Sigmoid colon (tissue), 4 donors: ENCODE measurements around the gene GTF3C2.

Source experiments
- POLR2A ChIP-seq, 2 donors: fragments of 450-650 bp; IDR thresholded peaks; one replicate each; pipeline ENCODE4 v1.6.1; 2016; ENCODE audit warnings: antibody characterized with exemption in 2 of 2, mild to moderate bottlenecking in 2 of 2, moderate library complexity in 2 of 2
- POLR2AphosphoS5 ChIP-seq, 4 donors: sonication (generic); formaldehyde crosslinking; IDR thresholded peaks; one replicate each; pipeline ENCODE4 v1.6.1; 2017; ENCODE audit warnings: antibody characterized with exemption in 4 of 4
- TF ChIP-seq, protein P1 (sequence below), 4 experiments: fragments of 450-650 bp in 3 of 4; fragments of 200-600 bp in 1 of 4; IDR thresholded peaks; one replicate each; pipeline ENCODE4 v1.5.1; 2016 to 2019; ENCODE audit warnings: antibody characterized with exemption in 4 of 4, mild to moderate bottlenecking in 3 of 4, moderate library complexity in 2 of 4

DNA sequence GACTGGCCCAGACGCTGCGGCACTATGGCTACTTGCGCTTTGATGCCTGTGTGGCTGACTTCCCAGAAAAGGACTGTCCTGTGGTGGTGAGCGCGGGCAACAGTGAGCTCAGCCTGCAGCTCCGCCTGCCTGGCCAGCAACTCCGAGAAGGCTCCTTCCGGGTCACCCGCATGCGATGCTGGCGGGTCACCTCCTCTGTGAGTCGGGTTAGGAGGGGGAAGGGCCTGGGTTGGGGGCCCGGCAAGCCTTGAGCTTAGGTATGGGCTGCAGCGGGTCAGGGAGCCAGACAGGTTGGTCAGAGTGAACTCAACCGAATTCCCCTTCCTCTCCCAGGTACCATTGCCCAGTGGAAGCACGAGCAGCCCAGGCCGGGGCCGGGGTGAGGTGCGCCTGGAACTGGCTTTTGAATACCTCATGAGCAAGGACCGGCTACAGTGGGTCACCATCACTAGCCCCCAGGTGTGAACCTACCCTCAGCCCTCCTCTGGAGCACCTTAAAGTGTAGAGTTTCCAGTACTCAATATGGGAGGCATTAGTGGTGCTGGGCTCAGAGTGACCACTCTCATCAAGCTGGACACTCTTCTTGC, 19.0 kb upstream of the GTF3C2 start:
- TF ChIP-seq POLR2AphosphoS5 (IDR thresholded peaks at IDR 0.05) (no peak), POLR2A (IDR thresholded peaks at IDR 0.05) (no peak)
- TF ChIP-seq, protein P1, sequence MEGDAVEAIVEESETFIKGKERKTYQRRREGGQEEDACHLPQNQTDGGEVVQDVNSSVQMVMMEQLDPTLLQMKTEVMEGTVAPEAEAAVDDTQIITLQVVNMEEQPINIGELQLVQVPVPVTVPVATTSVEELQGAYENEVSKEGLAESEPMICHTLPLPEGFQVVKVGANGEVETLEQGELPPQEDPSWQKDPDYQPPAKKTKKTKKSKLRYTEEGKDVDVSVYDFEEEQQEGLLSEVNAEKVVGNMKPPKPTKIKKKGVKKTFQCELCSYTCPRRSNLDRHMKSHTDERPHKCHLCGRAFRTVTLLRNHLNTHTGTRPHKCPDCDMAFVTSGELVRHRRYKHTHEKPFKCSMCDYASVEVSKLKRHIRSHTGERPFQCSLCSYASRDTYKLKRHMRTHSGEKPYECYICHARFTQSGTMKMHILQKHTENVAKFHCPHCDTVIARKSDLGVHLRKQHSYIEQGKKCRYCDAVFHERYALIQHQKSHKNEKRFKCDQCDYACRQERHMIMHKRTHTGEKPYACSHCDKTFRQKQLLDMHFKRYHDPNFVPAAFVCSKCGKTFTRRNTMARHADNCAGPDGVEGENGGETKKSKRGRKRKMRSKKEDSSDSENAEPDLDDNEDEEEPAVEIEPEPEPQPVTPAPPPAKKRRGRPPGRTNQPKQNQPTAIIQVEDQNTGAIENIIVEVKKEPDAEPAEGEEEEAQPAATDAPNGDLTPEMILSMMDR (IDR thresholded peaks at IDR 0.05): no peak
